SJSA1 (cell line): ENCODE results near the gene CCDC47. TPM values are rescaled to one million over a fixed set of nuclear protein-coding genes. Genes with fewer than 3 reads are reported as not detected.
A peak's percentile ranks its signal among the peaks of the same experiment; 100 is the strongest.

Source experiments
- DNase-seq, 2 experiments: peaks; one replicate each; pipeline ENCODE4 v3.0.0-alpha.2; 2015 to 2020; ENCODE audit warnings: low spot score in 2 of 2, low read depth in 1 of 2
- H3K27ac ChIP-seq: fragments of 250-450 bp; sonication (Bioruptor Pico); 2 replicates; pipeline ENCODE4 v1.5.1; 2020; ENCODE audit warnings: mild to moderate bottlenecking, moderate library complexity
- H3K27me3 ChIP-seq: fragments of 250-450 bp; sonication (Bioruptor Pico); replicated peaks from 2 replicates; pipeline ENCODE4 v1.5.1; 2020; ENCODE audit warnings: mild to moderate bottlenecking, moderate library complexity
- H3K36me3 ChIP-seq: fragments of 250-450 bp; sonication (Bioruptor Pico); 2 replicates; pipeline ENCODE4 v1.5.1; 2020; ENCODE audit warnings: mild to moderate bottlenecking
- H3K4me1 ChIP-seq: fragments of 250-450 bp; sonication (Bioruptor Pico); replicated peaks from 2 replicates; pipeline ENCODE4 v1.6.1; 2021; ENCODE audit warnings: mild to moderate bottlenecking
- H3K4me3 ChIP-seq: fragments of 250-450 bp; sonication (Bioruptor Pico); 2 replicates; pipeline ENCODE4 v1.5.1; 2020; ENCODE audit warnings: mild to moderate bottlenecking
- H3K9me3 ChIP-seq: fragments of 250-450 bp; sonication (Bioruptor Pico); replicated peaks from 2 replicates; pipeline ENCODE4 v1.5.1; 2020; ENCODE audit warnings: mild to moderate bottlenecking
- total RNA-seq: library from RNA; depleted of rRNA; stranded (reverse); fragments of >200 nt; shearing (Covaris generic); gene quantifications from 2 replicates; pipeline ENCODE4 v1.2.3, GENCODE V29; 2014; rRNA removed

The CCDC47 gene, protein sequence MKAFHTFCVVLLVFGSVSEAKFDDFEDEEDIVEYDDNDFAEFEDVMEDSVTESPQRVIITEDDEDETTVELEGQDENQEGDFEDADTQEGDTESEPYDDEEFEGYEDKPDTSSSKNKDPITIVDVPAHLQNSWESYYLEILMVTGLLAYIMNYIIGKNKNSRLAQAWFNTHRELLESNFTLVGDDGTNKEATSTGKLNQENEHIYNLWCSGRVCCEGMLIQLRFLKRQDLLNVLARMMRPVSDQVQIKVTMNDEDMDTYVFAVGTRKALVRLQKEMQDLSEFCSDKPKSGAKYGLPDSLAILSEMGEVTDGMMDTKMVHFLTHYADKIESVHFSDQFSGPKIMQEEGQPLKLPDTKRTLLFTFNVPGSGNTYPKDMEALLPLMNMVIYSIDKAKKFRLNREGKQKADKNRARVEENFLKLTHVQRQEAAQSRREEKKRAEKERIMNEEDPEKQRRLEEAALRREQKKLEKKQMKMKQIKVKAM
- 106 and 125 TPM in 2 replicates for total RNA-seq

- H3K4me3 ChIP-seq = peak within 1 kb of the TSS; percentile 79
- H3K4me1 ChIP-seq = peaks cover 13% of the 10 kb centered on the region
- no peaks in the 10 kb centered on the region for H3K27me3 ChIP-seq
- no peaks in the 10 kb centered on the region for H3K9me3 ChIP-seq
- peaks cover 52% of the 10 kb centered on the region for H3K36me3 ChIP-seq
- peak within 1 kb of the TSS; percentile 97 for H3K27ac ChIP-seq
- peak; percentile 100 for DNase-seq
Measured at GRCh38 chr17:63773272-63774140, at the start of gene CCDC47. CCDC47 (minus strand) TSS chr17:63773597; CDS start chr17:63766175, 7,422 bp downstream.

GRCh38 chr17:63822537-63822936 lies 49.1 kb upstream of the CCDC47 start:
- Histone ChIP-seq H3K4me1 (peaks cover 10% of the 10 kb centered on the region), H3K27me3 (no peaks in the 10 kb centered on the region), H3K9me3 (no peaks in the 10 kb centered on the region), H3K36me3 (peaks cover 93% of the 10 kb centered on the region), H3K27ac (no peak overlapping the region), H3K4me3 (no peak overlapping the region)
- peak in 1 of 2 experiments; percentile 27 for DNase-seq

DNA sequence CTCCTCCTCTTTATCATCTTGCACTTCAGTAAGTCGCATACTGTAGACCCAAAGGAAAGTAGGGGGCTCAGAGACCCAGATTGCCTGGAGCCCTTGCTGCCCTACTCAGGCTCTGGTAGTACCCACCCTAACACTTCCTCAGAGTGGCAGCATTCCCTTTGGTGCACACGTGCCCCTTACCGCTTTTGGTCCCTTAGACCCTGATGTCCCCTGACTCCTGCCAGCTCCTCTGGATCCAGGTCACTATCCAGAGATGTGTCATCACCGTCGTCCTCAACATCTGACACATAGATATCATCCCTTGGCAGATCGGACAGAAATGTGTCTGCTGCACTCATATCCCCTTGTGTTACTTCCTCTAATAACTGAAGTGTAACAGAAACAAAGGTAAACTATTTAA lies 48.4 kb upstream of the CCDC47 start:
- Histone ChIP-seq H3K36me3 (peaks cover 97% of the 10 kb centered on the region), H3K27ac (no peak overlapping the region), H3K4me1 (peaks cover 18% of the 10 kb centered on the region), H3K9me3 (no peaks in the 10 kb centered on the region), H3K4me3 (no peak overlapping the region), H3K27me3 (no peaks in the 10 kb centered on the region)
- peak in 1 of 2 experiments; percentile 34 for DNase-seq

DNA sequence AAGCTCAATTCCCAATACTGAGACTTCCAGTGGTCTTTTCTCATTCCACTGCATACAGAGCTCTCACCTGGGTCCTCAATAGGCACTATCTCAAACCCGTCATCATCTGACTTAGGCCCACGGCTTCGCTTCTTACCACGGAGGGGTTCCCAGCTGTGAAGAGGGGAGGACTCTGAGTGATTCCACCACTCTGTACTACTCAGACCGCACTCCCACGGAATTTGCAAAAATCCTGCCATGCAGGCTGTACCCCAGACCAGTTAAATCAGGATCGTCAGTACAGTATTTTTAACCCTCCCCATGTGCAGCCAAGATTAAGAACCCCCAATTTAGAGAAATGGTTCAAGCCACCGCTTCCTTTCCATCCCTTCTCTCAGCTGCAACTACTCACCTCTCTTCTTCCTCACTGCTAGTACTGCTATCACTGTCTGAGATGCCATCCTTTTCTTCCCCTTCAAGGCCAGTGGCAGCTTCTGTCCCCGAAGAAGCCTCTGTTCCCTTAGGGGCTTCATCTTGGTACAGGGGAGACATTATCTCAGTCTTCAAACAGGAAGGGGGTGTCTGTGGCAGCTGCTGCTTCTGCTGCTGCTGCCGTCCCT lies 47.7 kb upstream of the CCDC47 start:
- Histone ChIP-seq H3K4me3 (no peak overlapping the region), H3K36me3 (peaks cover 97% of the 10 kb centered on the region), H3K27ac (no peak overlapping the region), H3K27me3 (no peaks in the 10 kb centered on the region), H3K4me1 (peaks cover 24% of the 10 kb centered on the region), H3K9me3 (no peaks in the 10 kb centered on the region)
- peak in 1 of 2 experiments; percentile 26 for DNase-seq

GRCh38 chr17:63819585-63820537 lies 46.5 kb upstream of the CCDC47 start:
- peaks cover 30% of the 10 kb centered on the region for H3K4me1 ChIP-seq
- H3K4me3 ChIP-seq = no peak overlapping the region
- DNase-seq = no peak
- no peaks in the 10 kb centered on the region for H3K9me3 ChIP-seq
- no peak overlapping the region for H3K27ac ChIP-seq
- peaks cover 97% of the 10 kb centered on the region for H3K36me3 ChIP-seq
- no peaks in the 10 kb centered on the region for H3K27me3 ChIP-seq

- H3K9me3 ChIP-seq = no peaks in the 10 kb centered on the region
- H3K4me1 ChIP-seq = peaks cover 32% of the 10 kb centered on the region
- no peak for DNase-seq
- H3K27me3 ChIP-seq = no peaks in the 10 kb centered on the region
- no peak overlapping the region for H3K27ac ChIP-seq
- peaks cover 97% of the 10 kb centered on the region for H3K36me3 ChIP-seq
- no peak overlapping the region for H3K4me3 ChIP-seq
Measured at GRCh38 chr17:63819131-63819530, 45.7 kb upstream of the CCDC47 start.

- Histone ChIP-seq H3K36me3 (peaks cover 97% of the 10 kb centered on the region), H3K27ac (no peak overlapping the region), H3K9me3 (no peaks in the 10 kb centered on the region), H3K4me3 (no peak overlapping the region), H3K27me3 (no peaks in the 10 kb centered on the region), H3K4me1 (peaks cover 32% of the 10 kb centered on the region)
- DNase-seq = no peak
Measured at GRCh38 chr17:63817736-63818385, 44.5 kb upstream of the CCDC47 start.

GRCh38 chr17:63816669-63817068 lies 43.3 kb upstream of the CCDC47 start:
- Histone ChIP-seq H3K36me3 (peaks cover 97% of the 10 kb centered on the region), H3K4me1 (peaks cover 32% of the 10 kb centered on the region), H3K4me3 (no peak overlapping the region), H3K9me3 (no peaks in the 10 kb centered on the region), H3K27me3 (no peaks in the 10 kb centered on the region), H3K27ac (peak overlapping the region; percentile 18)
- DNase-seq = peak in 1 of 2 experiments; percentile 58

DNA sequence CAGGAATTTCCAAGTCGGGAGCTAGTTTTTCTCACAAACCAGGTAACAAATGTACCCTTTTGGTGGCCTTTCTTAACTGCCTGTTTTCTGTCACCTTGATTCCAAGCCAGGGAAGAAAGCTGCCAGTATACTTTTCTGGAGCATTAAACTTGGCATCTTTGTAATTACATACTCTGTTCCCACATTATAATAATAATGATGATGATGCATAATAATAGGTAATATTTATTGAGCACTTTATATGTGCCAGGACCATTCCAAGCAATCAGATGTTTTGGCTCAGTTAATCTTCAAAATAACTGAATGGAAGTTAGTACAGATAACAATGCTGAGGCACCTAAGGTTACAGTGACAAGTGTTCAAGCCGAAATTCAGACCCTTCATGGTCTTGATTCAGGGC lies 42.7 kb upstream of the CCDC47 start:
- H3K4me1 ChIP-seq = peaks cover 32% of the 10 kb centered on the region
- H3K4me3 ChIP-seq = no peak overlapping the region
- H3K36me3 ChIP-seq = peaks cover 97% of the 10 kb centered on the region
- H3K9me3 ChIP-seq = no peaks in the 10 kb centered on the region
- DNase-seq = no peak
- H3K27ac ChIP-seq = peak overlapping the region; percentile 18
- no peaks in the 10 kb centered on the region for H3K27me3 ChIP-seq

DNA sequence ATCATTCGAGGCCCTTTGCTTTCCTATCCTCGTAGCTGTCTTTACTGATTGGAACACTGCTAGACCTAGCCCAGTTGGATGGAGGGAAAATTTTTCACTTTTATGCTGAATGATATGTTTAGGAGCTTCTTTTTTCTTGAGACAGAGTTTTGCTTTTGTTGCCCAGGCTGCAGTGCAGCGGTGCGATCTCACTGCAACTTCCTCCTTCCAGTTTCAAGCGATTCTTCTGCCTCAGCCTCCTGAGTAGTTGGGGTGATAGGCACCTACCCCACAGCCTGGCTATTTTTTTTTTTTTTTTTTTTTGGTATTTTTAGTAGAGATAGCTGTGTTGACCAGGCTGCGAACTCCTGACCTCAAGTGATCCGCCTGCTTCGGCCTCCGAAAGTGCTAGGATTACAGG lies 36.6 kb upstream of the CCDC47 start:
- H3K4me3 ChIP-seq = no peak overlapping the region
- no peak for DNase-seq
- H3K36me3 ChIP-seq = peaks cover 100% of the 10 kb centered on the region
- H3K9me3 ChIP-seq = no peaks in the 10 kb centered on the region
- H3K27me3 ChIP-seq = no peaks in the 10 kb centered on the region
- H3K27ac ChIP-seq = no peak overlapping the region
- H3K4me1 ChIP-seq = peaks cover 3% of the 10 kb centered on the region

- Histone ChIP-seq H3K36me3 (peaks cover 97% of the 10 kb centered on the region), H3K27me3 (no peaks in the 10 kb centered on the region), H3K9me3 (no peaks in the 10 kb centered on the region), H3K4me3 (no peak overlapping the region), H3K4me1 (no peaks in the 10 kb centered on the region), H3K27ac (no peak overlapping the region)
- no peak for DNase-seq
Measured at GRCh38 chr17:63805591-63805990, 32.2 kb upstream of the CCDC47 start.

GRCh38 chr17:63804328-63804727 lies 30.9 kb upstream of the CCDC47 start:
- no peak overlapping the region for H3K4me3 ChIP-seq
- peaks cover 97% of the 10 kb centered on the region for H3K36me3 ChIP-seq
- no peaks in the 10 kb centered on the region for H3K27me3 ChIP-seq
- H3K27ac ChIP-seq = no peak overlapping the region
- H3K9me3 ChIP-seq = no peaks in the 10 kb centered on the region
- no peaks in the 10 kb centered on the region for H3K4me1 ChIP-seq
- no peak for DNase-seq
